Measurements from ENCODE around the gene CUEDC1.
"Not testable (repeated sequence)": the region's sequence is repeated elsewhere in the genome, so short reads cannot be mapped to it uniquely, and the experiment has no call there.

CUEDC1 gene

GRCh38 chr17:57984936-57985674 lies 29.9 kb upstream of the CUEDC1 start:
- no peak for DNase-seq

GRCh38 chr17:57984261-57984890 lies 29.2 kb upstream of the CUEDC1 start:
- no peak for DNase-seq

- DNase-seq = no peak
Observed at GRCh38 chr17:57983446-57983845, 28.2 kb upstream of the CUEDC1 start.

- no peak for DNase-seq
Observed at GRCh38 chr17:57982452-57983170, 27.4 kb upstream of the CUEDC1 start.

DNA sequence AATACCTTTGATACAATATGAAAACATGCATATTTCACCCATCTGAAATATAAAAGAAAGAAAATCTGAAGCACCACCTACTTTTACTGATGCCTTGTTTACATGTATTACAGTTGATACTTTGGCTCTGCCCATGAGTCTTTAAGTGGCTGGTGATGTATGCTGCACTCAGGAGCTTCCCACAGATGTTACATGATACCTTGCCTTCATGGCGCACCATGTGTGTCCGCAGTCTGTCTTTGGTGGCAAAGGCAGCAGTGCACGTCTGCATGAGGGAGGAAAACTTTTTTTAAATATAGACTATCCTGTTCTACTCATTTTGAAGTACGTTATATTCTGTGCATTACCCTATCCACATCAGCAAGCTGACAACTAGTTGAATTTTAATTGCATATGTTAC lies 25.3 kb upstream of the CUEDC1 start:
- DNase-seq = no peak

- no peak for DNase-seq
Observed at GRCh38 chr17:57979076-57979475, 23.9 kb upstream of the CUEDC1 start.

DNA sequence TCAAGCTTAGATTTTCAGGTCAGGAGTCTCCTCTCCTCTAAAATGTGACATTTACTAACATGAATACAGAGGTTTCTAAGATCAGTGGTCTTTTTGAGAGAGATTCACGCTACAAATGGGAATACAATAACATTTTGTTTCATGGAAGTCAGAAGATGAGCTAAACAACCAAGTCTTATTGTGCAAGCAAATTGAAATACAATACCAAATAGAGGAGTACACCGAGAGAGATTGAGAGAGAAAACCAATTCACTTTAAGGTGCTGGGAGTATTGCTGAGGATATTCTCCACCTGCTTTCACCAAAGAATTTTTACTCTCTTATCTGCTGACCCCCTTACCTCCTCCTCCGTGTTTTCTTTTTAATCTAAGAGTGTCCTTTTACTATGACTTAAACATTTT lies 21.4 kb upstream of the CUEDC1 start:
- no peak for DNase-seq

- DNase-seq = no peak
Observed at GRCh38 chr17:57975044-57975443, 19.8 kb upstream of the CUEDC1 start.

DNA sequence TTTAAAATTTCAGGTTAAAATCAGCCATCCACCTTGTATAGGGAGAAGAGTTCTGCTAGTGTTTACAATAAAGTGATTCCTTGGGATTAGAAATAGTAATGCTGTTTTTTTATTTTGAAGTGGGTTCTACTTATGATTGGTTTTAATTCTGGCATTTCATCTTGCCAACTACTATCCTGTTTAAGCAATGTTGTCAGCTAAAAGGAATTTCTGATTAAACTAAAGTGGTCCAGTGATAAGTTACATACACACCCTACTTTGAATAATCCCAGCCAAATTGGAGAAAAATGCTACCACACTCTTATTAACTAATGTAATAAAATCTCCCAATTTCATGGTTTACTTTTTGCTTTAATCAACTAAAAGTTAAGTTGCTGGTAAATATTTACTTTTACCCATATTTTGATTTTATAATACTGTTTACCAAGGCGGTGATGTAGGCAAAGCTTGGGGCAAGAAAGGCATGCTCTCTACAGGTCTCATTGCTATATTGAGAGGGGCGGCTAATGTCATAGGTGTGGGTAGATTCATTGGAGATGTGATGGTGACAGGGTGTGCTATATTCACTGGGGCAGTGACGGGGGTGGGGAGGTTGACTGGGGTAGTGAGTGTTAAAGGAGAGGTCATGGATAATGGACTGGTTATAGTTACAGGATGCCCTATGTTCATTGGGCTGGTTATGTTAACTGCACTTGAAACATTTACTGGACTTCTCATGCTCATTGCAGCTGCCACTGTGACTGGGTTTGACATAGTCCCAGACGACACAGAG lies 19.0 kb upstream of the CUEDC1 start:
- not testable (repeated sequence) for DNase-seq

GRCh38 chr17:57972151-57972550 lies 16.9 kb upstream of the CUEDC1 start:
- DNase-seq = no peak

DNA sequence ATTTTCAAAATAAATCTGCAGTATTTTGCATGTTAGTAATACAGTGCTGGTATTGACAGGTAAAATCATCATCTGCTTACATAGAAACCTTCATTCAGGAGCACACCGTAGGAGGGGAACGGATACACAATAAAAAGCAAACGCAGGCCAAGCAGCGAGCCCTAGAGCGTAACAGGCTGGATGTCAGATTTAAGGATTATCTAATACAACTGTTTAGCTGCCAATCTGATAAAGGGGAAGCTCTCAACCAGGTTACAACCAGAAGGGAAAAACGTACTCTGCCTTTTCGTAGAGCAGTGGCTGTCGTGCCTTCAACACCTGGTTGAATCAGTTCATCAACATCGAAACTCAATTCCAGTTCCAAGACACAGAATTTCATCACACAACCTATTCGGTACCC lies 16.4 kb upstream of the CUEDC1 start:
- DNase-seq = no peak

- DNase-seq = no peak
Observed at GRCh38 chr17:57970710-57971109, 15.5 kb upstream of the CUEDC1 start.

DNA sequence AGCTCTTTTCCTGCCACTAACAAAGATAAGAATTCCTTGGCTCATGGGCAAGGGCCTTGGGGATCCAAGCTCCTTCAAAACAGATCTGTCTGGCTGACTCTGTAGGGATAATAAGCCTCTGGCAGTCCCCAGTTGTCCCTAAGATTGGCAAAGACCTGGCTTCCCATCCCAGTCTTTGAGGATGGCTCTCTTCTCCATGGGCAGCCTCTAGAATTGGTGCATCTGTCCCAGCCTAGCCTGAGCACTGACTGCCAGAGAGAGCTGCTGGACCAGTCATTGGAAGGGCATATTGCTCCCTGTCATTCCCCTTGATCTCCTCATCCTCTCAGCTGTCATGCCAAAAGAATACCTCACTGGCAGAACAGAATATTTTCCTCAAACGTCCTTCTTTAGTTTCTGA lies 13.2 kb upstream of the CUEDC1 start:
- DNase-seq = no peak

- DNase-seq = no peak
Observed at GRCh38 chr17:57966875-57967274, 11.7 kb upstream of the CUEDC1 start.

DNA sequence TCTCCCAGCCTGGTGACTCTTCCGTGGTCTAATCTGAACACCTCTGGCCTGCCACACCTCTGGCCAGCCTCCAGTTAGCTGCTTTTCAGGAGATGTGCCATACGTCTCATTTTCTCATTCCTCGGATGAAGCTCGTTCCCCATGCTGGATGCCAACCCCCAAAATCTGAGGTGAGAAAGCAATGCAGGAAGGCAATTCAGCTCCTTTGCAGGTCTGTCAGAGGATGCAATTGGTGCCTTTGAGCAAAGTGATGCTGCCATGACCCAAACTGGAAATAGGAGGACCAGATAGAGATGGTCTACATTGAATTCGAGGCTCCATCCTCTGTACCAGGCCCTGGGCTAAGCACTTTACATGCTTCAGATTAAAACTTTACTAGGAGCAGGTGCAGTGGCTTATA lies 11.0 kb upstream of the CUEDC1 start:
- DNase-seq = no peak

DNA sequence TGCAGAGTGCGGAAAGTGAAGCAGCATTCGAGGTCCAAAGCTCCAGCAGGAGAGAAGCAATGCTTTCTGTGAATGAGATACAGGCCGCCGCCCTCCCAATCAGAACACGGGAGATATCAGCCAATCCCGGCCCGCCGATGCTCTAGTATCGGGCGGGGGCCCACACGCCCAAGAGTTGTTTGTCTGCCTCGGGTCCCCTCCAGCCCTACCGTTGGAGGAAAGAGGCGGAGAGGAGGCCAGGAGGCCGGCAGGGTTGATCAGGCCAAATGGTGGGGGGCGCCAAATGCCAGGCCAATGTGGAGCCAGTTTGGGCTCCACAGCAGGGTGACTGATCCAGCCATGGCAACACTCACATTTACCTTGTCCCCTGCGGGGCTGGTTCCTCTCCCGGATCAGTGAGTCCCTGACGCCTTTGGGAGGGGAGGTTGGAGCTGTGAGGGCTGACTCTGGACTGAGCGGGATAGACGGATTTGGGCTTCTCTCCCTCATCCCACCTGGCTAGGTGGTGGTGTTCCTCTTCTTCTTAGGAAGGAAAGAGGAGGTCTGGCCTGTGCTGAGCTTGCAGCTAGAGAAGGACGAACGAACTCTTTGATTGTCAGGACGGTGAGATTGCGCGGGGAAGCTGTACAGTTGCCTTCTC lies 10.4 kb upstream of the CUEDC1 start:
- DNase-seq = no peak

DNA sequence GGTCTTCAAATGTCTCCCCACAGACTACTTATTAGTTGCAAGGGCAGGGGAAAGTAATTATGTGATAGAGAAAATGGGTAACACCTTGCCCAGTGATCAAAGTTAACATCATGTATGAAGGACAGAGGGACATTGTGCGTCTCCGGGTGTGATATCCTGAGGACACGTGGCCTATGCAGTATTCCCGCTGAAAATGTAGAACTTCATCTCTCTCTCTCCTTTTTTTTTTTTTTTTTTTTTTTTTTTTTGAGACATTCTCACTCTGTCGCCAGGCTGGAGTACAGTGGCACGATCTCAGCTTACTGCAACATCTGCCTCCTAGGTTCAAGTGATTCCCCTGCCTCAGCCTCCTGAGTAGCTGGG lies 7.9 kb upstream of the CUEDC1 start:
- no peak for DNase-seq

GRCh38 chr17:57962279-57963148 lies 7.3 kb upstream of the CUEDC1 start:
- no peak for DNase-seq

- DNase-seq = no peak
Observed at GRCh38 chr17:57959929-57960328, 4.7 kb upstream of the CUEDC1 start.

- not testable (repeated sequence) for DNase-seq
Observed at GRCh38 chr17:57958391-57958790, 3.2 kb upstream of the CUEDC1 start.

DNA sequence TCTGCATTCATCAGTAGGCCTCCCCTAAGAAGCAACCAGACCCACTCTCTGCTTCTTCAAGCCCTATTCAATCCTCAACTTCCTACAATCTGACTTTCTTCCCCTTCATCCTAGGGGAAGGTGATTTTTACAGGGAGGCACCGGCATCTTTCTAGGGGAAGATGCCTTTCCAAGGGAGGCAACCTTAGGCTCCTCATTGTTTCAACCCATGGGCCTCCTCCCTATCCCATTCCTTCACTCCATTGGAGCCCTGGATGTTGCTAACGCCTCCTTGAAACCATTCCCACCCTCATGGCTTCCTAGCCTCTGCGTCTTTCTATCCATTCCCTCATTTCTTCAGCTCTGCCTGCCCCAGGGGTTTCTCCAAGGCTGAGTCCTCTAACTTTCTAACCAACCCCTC lies 2.7 kb upstream of the CUEDC1 start:
- DNase-seq = no peak

Measured in NCI-H1694 (cell line).